Neuronal stem cell (in vitro differentiated cells): ENCODE data around the gene PGS1.

Experiments
- DNase-seq: peaks from one replicate; pipeline ENCODE4 v3.0.0-alpha.2; 2013; ENCODE audit warnings: low spot score
- H2AFZ ChIP-seq: one replicate; pipeline ENCODE4 v1.6.1; 2013; ENCODE audit warnings: mild to moderate bottlenecking, low read length, inconsistent platforms
- H2AK5ac ChIP-seq: 2 replicates; pipeline ENCODE4 v1.6.1; 2013; ENCODE audit warnings: low read depth, mild to moderate bottlenecking, inconsistent platforms, low read length, moderate library complexity, mixed read lengths
- H2BK120ac ChIP-seq: 2 replicates; pipeline ENCODE4 v1.6.1; 2013; ENCODE audit warnings: low read depth, mild to moderate bottlenecking, inconsistent platforms, low read length, moderate library complexity, mixed read lengths
- H2BK12ac ChIP-seq: one replicate; pipeline ENCODE4 v1.6.1; 2013; ENCODE audit warnings: low read length, inconsistent platforms
- H2BK15ac ChIP-seq: 2 replicates; pipeline ENCODE4 v1.6.1; 2013; ENCODE audit warnings: mild to moderate bottlenecking, low read length, inconsistent platforms, mixed read lengths
- H2BK5ac ChIP-seq: one replicate; pipeline ENCODE4 v1.6.1; 2013; ENCODE audit warnings: inconsistent platforms, mild to moderate bottlenecking, low read length, moderate library complexity
- H3K14ac ChIP-seq: one replicate; pipeline ENCODE4 v1.6.1; 2013; ENCODE audit warnings: low read length, inconsistent platforms
- H3K18ac ChIP-seq: 2 replicates; pipeline ENCODE4 v1.6.1; 2013; ENCODE audit warnings: low read length, inconsistent platforms
- H3K23ac ChIP-seq: 2 replicates; pipeline ENCODE4 v1.6.1; 2013; ENCODE audit warnings: low read depth, mild to moderate bottlenecking, mixed read lengths, low read length, inconsistent platforms; ENCODE audit not compliant: poor library complexity
- H3K27ac ChIP-seq: replicated peaks from 3 replicates; pipeline ENCODE4 v1.5.1; 2013; ENCODE audit warnings: low read length, inconsistent platforms
- H3K27me3 ChIP-seq, 3 experiments: 2 replicates each; pipeline ENCODE4 v1.6.1; 2013; ENCODE audit warnings: low read length in 3 of 3, mild to moderate bottlenecking in 2 of 3, inconsistent platforms in 1 of 3, low read depth in 1 of 3, mixed read lengths in 1 of 3, moderate library complexity in 1 of 3; ENCODE audit not compliant: control insufficient read depth in 3 of 3, insufficient read depth in 3 of 3
- H3K36me3 ChIP-seq, 2 donors: replicated peaks in 1 of 2; 2 replicates each; pipeline ENCODE4 v1.6.1; 2013; ENCODE audit warnings: low read length in 2 of 2; ENCODE audit not compliant: control insufficient read depth in 2 of 2, insufficient read depth in 2 of 2
- H3K4ac ChIP-seq: 2 replicates; pipeline ENCODE4 v1.6.1; 2013; ENCODE audit warnings: inconsistent platforms, mild to moderate bottlenecking, low read length, moderate library complexity
- H3K4me1 ChIP-seq, 2 donors: 1 replicate in 1 of 2; 2 replicates in 1 of 2; pipeline ENCODE4 v1.6.1; 2013; ENCODE audit warnings: low read length in 2 of 2, low read depth in 1 of 2; ENCODE audit not compliant: control insufficient read depth in 2 of 2, insufficient read depth in 1 of 2
- H3K4me2 ChIP-seq: one replicate; pipeline ENCODE4 v1.6.1; 2013; ENCODE audit warnings: mild to moderate bottlenecking, low read length, inconsistent platforms; ENCODE audit not compliant: insufficient read depth, poor library complexity, severe bottlenecking
- H3K4me3 ChIP-seq, 2 donors: 2 replicates each; pipeline ENCODE4 v1.5.1; 2013; ENCODE audit warnings: low read length in 2 of 2, mild to moderate bottlenecking in 2 of 2, inconsistent platforms in 1 of 2, moderate library complexity in 1 of 2
- H3K79me1 ChIP-seq: one replicate; pipeline ENCODE4 v1.6.1; 2013; ENCODE audit warnings: low read depth, mild to moderate bottlenecking, inconsistent platforms, low read length, moderate library complexity
- H3K9ac ChIP-seq: one replicate; pipeline ENCODE4 v1.6.1; 2013; ENCODE audit warnings: mild to moderate bottlenecking, low read depth, low read length, inconsistent platforms; ENCODE audit not compliant: poor library complexity
- H3K9me3 ChIP-seq, 2 donors: replicated peaks in 1 of 2; 2 replicates each; pipeline versions ENCODE3 to v1.6.1; 2013; ENCODE audit warnings: low read length in 2 of 2, mild to moderate bottlenecking in 2 of 2, inconsistent platforms in 1 of 2, low read depth in 1 of 2, mixed read lengths in 1 of 2, moderate library complexity in 1 of 2; ENCODE audit not compliant: control insufficient read depth in 2 of 2, insufficient read depth in 1 of 2
- H4K8ac ChIP-seq: one replicate; pipeline ENCODE4 v1.6.1; 2013; ENCODE audit warnings: low read depth, mild to moderate bottlenecking, inconsistent platforms, low read length, moderate library complexity
- H4K91ac ChIP-seq: one replicate; pipeline ENCODE4 v1.6.1; 2013; ENCODE audit warnings: low read length, low read depth, mild to moderate bottlenecking, inconsistent platforms; ENCODE audit not compliant: poor library complexity
- WGBS, 2 donors: extraction: QIAGEN DNeasy Blood & Tissue Kit; methylation state at CpG; one replicate each; pipeline ENCODE4 v1.1.7; 2013; ENCODE audit warnings: missing lambda C conversion rate in 2 of 2, mixed read lengths in 1 of 2; ENCODE audit not compliant: insufficient read length in 2 of 2, insufficient replicate concordance in 1 of 2; ENCODE audit errors: extremely low coverage in 2 of 2; 5-methylcytosine and 5-hydroxymethylcytosine counted together

The PGS1 gene

GRCh38 chr17:78415821-78416711, 37.6 kb downstream of the PGS1 start:
- Histone ChIP-seq H3K4ac (no peak overlapping the region), H2BK120ac (no peak overlapping the region), H3K27ac (no peak overlapping the region), H3K79me1 (peaks cover 27% of the 10 kb centered on the region), H3K14ac (no peak overlapping the region), H3K23ac (no peak overlapping the region), H3K4me3 (no peak overlapping the region), H2AFZ (no peak overlapping the region), H3K36me3 (peaks cover 34 to 89% of the 10 kb centered on the region in 2 donors), H3K9me3 (peaks cover 0 to 1% of the 10 kb centered on the region in 2 donors), H3K4me2 (no peak overlapping the region), H4K91ac (no peak overlapping the region), H3K9ac (peak overlapping the region; percentile 4), H2BK12ac (no peak overlapping the region), H3K27me3 (no peaks in the 10 kb centered on the region), H3K4me1 (peaks cover under 1 to 3% of the 10 kb centered on the region in 2 donors), H2AK5ac (no peak overlapping the region), H3K18ac (no peak overlapping the region), H2BK5ac (peak overlapping the region; percentile 32), H4K8ac (no peak overlapping the region), H2BK15ac (no peak overlapping the region)
- DNase-seq, result no peak
- no CpG with 5 or more reads among the region's 17 CpGs for WGBS, 2 donors

DNA sequence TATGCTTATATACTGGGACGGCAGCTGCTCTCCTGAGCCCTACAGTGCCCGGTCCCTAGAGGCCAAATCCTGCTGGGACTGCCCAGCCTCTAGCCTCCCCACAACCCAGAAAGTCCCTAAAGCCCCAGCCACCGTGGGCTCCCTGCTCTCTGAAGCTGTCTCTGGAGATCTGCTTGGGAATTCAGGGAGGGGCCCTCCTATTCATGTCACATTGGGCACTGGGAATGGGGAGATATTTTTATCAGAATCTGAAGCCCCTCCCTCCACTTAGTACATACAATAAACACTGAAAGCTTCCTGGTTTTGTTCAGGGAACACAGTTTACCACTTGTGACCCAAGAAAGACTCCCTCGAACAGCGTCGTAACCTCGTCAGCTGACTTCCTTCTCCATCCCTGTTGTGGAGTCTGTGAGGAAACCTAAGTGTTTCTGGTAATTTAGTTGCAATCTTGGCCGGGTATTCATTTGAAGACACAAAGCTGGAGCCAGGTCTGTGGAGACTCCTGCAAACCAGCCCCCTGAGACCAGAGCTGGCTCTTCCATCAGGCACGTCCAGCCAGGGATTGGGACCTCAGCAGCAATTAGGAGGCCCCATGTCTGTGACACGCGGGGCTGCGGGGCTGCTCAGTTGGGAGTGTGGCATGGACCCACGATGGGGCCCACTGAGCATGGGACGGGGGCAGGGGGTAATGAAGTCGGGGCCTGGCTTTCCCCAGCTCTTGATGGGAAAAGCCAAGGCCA, 38.5 kb downstream of the PGS1 start:
- Histone ChIP-seq H4K91ac (no peak overlapping the region), H2AK5ac (no peak overlapping the region), H3K14ac (no peak overlapping the region), H2BK120ac (no peak overlapping the region), H3K27me3 (no peaks in the 10 kb centered on the region), H3K36me3 (peaks cover 38 to 95% of the 10 kb centered on the region in 2 donors), H2BK12ac (no peak overlapping the region), H3K23ac (peak overlapping the region; percentile 29), H3K4me1 (peaks cover 5 to 11% of the 10 kb centered on the region in 2 donors), H3K27ac (no peak overlapping the region), H3K4ac (no peak overlapping the region), H3K4me2 (no peak overlapping the region), H2BK15ac (no peak overlapping the region), H4K8ac (no peak overlapping the region), H3K18ac (peak overlapping the region; percentile 35), H2AFZ (no peak overlapping the region), H3K4me3 (no peak overlapping the region), H2BK5ac (peak overlapping the region; percentile 32), H3K9ac (no peak overlapping the region), H3K79me1 (peaks cover 29% of the 10 kb centered on the region), H3K9me3 (peaks cover 0 to 1% of the 10 kb centered on the region in 2 donors)
- WGBS, 2 donors, result no CpG with 5 or more reads among the region's 15 CpGs
- no peak for DNase-seq

DNA sequence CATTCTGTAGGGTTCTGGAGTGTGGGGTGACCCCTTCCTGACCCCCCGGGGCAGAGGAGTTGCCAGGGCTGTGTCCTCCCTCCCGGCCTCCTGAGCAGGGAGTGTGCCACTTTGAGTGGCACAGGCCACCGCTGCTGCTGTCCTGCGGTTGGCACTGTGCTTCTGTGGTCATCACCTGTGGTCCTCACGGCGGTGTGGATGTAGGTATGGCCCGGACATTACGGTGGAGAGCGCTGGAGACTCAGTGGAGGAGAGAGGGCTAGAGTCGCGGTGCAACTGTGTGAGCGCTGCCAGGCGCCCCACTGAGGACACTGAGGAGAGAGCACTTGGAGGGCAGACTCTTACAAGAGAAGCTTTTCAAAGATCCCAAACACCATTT, 39.1 kb downstream of the PGS1 start:
- Histone ChIP-seq H3K4me2 (no peak overlapping the region), H3K4me3 (peak overlapping the region in 1 of 2 donors; percentile 42), H3K79me1 (peaks cover 28% of the 10 kb centered on the region), H2BK120ac (no peak overlapping the region), H3K27me3 (no peaks in the 10 kb centered on the region), H4K91ac (no peak overlapping the region), H2BK15ac (no peak overlapping the region), H3K9me3 (peaks cover 0 to 1% of the 10 kb centered on the region in 2 donors), H3K18ac (peak overlapping the region; percentile 35), H3K9ac (no peak overlapping the region), H4K8ac (no peak overlapping the region), H2BK5ac (peak overlapping the region; percentile 16), H2AFZ (no peak overlapping the region), H2AK5ac (peak overlapping the region; percentile 66), H2BK12ac (no peak overlapping the region), H3K27ac (no peak overlapping the region), H3K4ac (no peak overlapping the region), H3K4me1 (peaks cover 5 to 11% of the 10 kb centered on the region in 2 donors), H3K23ac (peak overlapping the region; percentile 29), H3K14ac (peak overlapping the region; percentile 59), H3K36me3 (peaks cover 38 to 94% of the 10 kb centered on the region in 2 donors)
- no peak for DNase-seq
- WGBS, 2 donors, result no CpG with 5 or more reads among the region's 13 CpGs
